Uterus (tissue), 4 donors: ENCODE results near the gene RFX3. TPM values are rescaled to one million over a fixed set of nuclear protein-coding genes. Genes with fewer than 3 reads are reported as not detected.

ENCODE experiments used
- DNase-seq, 2 donors: peaks; one replicate each; pipeline ENCODE4 v3.0.0-alpha.2; 2019 to 2020
- H3K27ac ChIP-seq, 2 donors: fragments of 200-600 bp; sonication (generic); 1 replicate in 1 of 2; 2 replicates in 1 of 2; pipeline ENCODE4 v1.5.1; 2016 to 2018
- H3K27me3 ChIP-seq, 2 donors: fragments of 200-600 bp; sonication (generic); one replicate each; pipeline ENCODE4 v1.5.1; 2018 to 2019; ENCODE audit warnings: control low read depth in 1 of 2
- H3K36me3 ChIP-seq, 2 donors: fragments of 200-600 bp; sonication (generic); one replicate each; pipeline ENCODE4 v1.5.1; 2019; ENCODE audit warnings: control low read depth in 1 of 2
- H3K4me1 ChIP-seq, 2 donors: fragments of 200-600 bp; sonication (generic); one replicate each; pipeline ENCODE4 v1.5.1; 2018 to 2019; ENCODE audit warnings: control low read depth in 1 of 2
- H3K4me3 ChIP-seq, 2 donors: fragments of 200-600 bp; sonication (generic); 1 replicate in 1 of 2; 2 replicates in 1 of 2; pipeline ENCODE4 v1.5.1; 2018 to 2019; ENCODE audit warnings: mild to moderate bottlenecking in 1 of 2
- H3K9me3 ChIP-seq, 2 donors: fragments of 200-600 bp; sonication (generic); one replicate each; pipeline ENCODE4 v1.5.1; 2019; ENCODE audit warnings: control low read depth in 1 of 2
- POLR2A ChIP-seq, 2 donors: fragments of 450-650 bp; IDR thresholded peaks; one replicate each; pipeline ENCODE4 v1.6.1; 2016; ENCODE audit warnings: antibody characterized with exemption in 2 of 2, mild to moderate bottlenecking in 1 of 2, moderate library complexity in 1 of 2
- intact Hi-C: fragments of 100-400 bp; cut with DNase I; formaldehyde crosslinking; loops from one replicate; pipeline ENCODE4 v1.15.1; 2023; ENCODE audit warnings: low total_unique reads
- total RNA-seq, 4 donors: library from RNA; depleted of rRNA in 3 of 4; stranded (reverse); fragments of >200 nt in 3 of 4; gene quantifications; one replicate each; pipeline versions ENCODE4 v1.1.0 to v1.2.4, GENCODE V29; 2014 to 2023
- TF ChIP-seq, protein P1 (sequence below), 4 experiments: fragments of 200-600 bp in 2 of 4; fragments of 450-650 bp in 2 of 4; sonication (generic) in 2 of 4; IDR thresholded peaks; one replicate each; pipeline ENCODE4 v1.5.1; 2016 to 2019; ENCODE audit warnings: antibody characterized with exemption in 4 of 4, mild to moderate bottlenecking in 2 of 4, moderate library complexity in 1 of 4
- donor health status: DM: yes; HTN: yes; CAD: no.

The RFX3 gene
- total RNA-seq, 4 donors from 2014 or later = 8.5 to 43.3 (median 21.9) TPM

DNA sequence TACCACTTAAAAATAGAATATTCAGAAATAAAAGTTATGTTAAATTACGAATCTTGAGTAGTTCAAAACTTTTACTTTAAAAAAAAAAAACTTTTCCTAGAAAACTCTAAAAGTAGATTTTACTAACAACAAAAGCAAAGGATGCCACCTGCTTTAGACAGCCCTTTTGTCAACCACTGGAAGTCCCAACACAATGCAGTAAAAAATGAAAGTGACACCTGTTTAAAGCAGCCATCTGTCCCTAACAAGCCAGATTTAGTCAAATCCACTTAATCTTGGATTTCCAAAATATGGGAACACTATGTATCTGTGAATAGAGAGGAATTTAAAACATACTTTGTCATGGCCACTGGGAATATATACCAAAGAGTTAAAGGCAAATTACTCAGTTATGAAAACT is 3.8 kb downstream of the RFX3 start:
- Histone ChIP-seq H3K4me3 (no peak overlapping the region), H3K4me1 (no peaks in the 10 kb centered on the region), H3K27me3 (no peaks in the 10 kb centered on the region), H3K36me3 (no peaks in the 10 kb centered on the region), H3K9me3 (no peaks in the 10 kb centered on the region), H3K27ac (no peak overlapping the region)
- no peak for DNase-seq
- TF ChIP-seq POLR2A (IDR thresholded peaks at IDR 0.05) = no peak
- intact Hi-C loops = no loop called here

DNA sequence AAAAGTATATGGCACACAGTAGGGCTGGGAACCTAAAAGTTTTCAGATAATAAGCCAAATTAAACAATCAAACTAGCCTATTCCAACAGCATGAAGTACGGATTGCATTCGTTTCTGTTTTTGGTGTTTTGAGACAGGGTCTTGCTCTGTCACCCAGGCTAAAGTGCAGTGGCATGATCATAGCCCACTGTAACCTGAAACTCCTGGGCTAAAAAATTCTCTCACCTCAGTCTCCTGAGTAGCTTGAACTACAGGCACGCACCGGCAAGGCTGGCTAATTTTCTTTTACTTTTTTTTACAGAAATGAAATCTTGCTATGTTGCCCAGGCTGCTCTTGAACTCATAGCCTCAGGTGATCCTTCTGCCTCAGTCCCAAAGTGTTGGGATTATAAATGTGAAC is 5.2 kb downstream of the RFX3 start:
- H3K9me3 ChIP-seq = no peaks in the 10 kb centered on the region
- H3K27me3 ChIP-seq = no peaks in the 10 kb centered on the region
- no peak overlapping the region for H3K4me3 ChIP-seq
- H3K36me3 ChIP-seq = no peaks in the 10 kb centered on the region
- H3K27ac ChIP-seq = no peak overlapping the region
- TF ChIP-seq, protein P1, sequence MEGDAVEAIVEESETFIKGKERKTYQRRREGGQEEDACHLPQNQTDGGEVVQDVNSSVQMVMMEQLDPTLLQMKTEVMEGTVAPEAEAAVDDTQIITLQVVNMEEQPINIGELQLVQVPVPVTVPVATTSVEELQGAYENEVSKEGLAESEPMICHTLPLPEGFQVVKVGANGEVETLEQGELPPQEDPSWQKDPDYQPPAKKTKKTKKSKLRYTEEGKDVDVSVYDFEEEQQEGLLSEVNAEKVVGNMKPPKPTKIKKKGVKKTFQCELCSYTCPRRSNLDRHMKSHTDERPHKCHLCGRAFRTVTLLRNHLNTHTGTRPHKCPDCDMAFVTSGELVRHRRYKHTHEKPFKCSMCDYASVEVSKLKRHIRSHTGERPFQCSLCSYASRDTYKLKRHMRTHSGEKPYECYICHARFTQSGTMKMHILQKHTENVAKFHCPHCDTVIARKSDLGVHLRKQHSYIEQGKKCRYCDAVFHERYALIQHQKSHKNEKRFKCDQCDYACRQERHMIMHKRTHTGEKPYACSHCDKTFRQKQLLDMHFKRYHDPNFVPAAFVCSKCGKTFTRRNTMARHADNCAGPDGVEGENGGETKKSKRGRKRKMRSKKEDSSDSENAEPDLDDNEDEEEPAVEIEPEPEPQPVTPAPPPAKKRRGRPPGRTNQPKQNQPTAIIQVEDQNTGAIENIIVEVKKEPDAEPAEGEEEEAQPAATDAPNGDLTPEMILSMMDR (IDR thresholded peaks at IDR 0.05) = no peak
- TF ChIP-seq POLR2A (IDR thresholded peaks at IDR 0.05) = no peak
- intact Hi-C loops = no loop called here
- DNase-seq = no peak
- no peaks in the 10 kb centered on the region for H3K4me1 ChIP-seq

DNA sequence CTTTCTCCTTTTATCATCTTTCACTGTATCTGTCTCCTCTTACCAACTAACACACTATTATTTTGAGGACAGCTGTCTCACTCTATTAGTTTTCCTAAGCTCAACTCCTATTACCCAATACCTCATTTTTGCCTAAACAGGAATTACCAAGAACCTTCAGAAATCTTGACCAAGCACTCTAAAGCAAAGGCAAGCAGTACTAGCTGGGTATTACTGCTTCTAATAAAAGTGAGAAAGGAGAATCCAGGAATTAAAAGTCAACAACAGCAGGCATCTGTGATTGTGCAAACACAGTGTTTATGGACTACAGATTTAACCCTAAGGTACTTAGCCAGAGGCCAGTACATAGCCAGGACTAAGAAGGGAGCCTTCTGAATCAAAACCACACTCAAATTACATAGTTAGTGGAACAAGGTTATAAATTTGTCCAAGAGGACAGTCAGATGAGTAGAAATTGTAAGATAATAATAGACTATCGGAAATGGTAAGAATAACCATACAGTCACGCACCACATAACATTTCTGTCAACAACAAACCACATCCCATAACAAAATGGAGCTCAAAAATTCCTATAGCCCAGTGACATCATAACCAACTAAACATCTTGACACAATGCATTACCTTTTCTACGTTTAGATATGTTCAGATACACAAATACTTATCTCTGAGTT is 8.3 kb downstream of the RFX3 start:
- TF ChIP-seq POLR2A (IDR thresholded peaks at IDR 0.05) = no peak
- TF ChIP-seq, protein P1 (IDR thresholded peaks at IDR 0.05) = no peak
- H3K27ac ChIP-seq = no peak overlapping the region
- DNase-seq = no peak
- H3K27me3 ChIP-seq = no peaks in the 10 kb centered on the region
- intact Hi-C loops = no loop called here
- H3K36me3 ChIP-seq = no peaks in the 10 kb centered on the region
- no peaks in the 10 kb centered on the region for H3K4me1 ChIP-seq
- H3K9me3 ChIP-seq = no peaks in the 10 kb centered on the region
- H3K4me3 ChIP-seq = no peak overlapping the region

DNA sequence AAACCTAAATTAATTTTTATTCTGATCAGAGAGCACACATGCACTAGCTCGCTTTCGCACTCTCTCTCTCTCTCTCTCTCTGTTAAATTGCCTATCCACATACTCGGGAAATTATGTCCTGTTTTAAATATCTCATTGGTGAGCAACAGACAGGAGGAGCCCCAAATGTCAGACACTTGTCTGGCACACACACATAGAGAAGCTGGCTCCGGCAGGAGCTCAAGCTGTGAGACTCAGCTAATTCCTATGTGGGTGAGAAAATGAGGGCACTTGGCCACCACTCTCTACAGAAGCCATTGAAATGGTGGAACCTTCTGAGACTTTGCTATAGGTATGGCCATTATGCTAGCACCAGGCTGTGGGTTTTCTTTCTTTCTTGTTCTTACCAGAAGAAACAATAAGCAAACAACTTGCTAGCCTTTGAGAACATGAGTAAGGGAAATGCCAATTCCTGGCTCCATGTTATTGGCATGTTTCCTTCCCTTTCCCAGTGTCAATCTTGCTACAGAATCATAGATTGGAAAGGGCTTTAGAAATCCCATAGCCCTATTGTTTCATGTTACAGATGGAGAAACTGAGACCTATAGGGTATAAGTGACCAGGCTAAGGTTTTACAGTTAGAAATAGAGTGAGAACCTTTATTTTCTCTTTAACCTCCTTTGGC is 9.0 kb downstream of the RFX3 start:
- no peaks in the 10 kb centered on the region for H3K9me3 ChIP-seq
- DNase-seq = no peak
- H3K4me3 ChIP-seq = no peak overlapping the region
- H3K36me3 ChIP-seq = no peaks in the 10 kb centered on the region
- H3K27me3 ChIP-seq = no peaks in the 10 kb centered on the region
- intact Hi-C loops = no loop called here
- TF ChIP-seq, protein P1 (IDR thresholded peaks at IDR 0.05) = no peak
- TF ChIP-seq POLR2A (IDR thresholded peaks at IDR 0.05) = no peak
- no peak overlapping the region for H3K27ac ChIP-seq
- H3K4me1 ChIP-seq = no peaks in the 10 kb centered on the region

DNA sequence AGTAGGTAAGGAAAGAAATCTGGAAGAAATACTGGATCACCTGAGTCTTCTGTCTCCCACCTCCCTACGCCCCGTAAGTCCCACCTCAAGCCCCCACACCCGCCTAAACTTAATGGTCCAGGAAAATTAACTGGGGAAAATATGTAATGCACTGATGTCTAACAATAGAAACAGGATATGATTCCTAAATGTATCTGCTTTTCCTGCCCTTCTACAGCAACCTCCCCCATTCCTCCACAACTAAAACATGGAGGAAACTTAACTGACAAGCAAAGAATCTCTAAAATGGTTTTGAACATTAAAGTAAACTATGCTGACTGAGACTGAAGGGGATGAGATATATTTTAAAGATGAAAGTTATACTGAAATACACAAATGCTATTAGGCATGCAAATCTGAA is 10.4 kb downstream of the RFX3 start:
- H3K27ac ChIP-seq = no peak overlapping the region
- no peaks in the 10 kb centered on the region for H3K36me3 ChIP-seq
- intact Hi-C loops = no loop called here
- H3K4me3 ChIP-seq = no peak overlapping the region
- H3K27me3 ChIP-seq = no peaks in the 10 kb centered on the region
- no peak for DNase-seq
- TF ChIP-seq POLR2A (IDR thresholded peaks at IDR 0.05) = no peak
- TF ChIP-seq, protein P1 (IDR thresholded peaks at IDR 0.05) = no peak
- no peaks in the 10 kb centered on the region for H3K4me1 ChIP-seq
- H3K9me3 ChIP-seq = no peaks in the 10 kb centered on the region
